Amygdala (tissue), 56 donors: ENCODE results near the gene MED8.

Experiments used
- DNase-seq, 56 donors: peaks; one replicate each; lab custom pipeline; 2025; lab: John Stamatoyannopoulos, UW

The MED8 gene

GRCh38 chr1:43344267-43344850 lies 45.2 kb downstream of the MED8 start:
- no peak for DNase-seq

GRCh38 chr1:43340559-43340958 lies 49.0 kb downstream of the MED8 start:
- no peak for DNase-seq

GRCh38 chr1:43339584-43340232 lies 49.9 kb downstream of the MED8 start:
- no peak for DNase-seq

- no peak for DNase-seq
These were observed 51.6 kb downstream of the MED8 start for GRCh38 chr1:43338001-43338400.

GRCh38 chr1:43337588-43337987 lies 52.0 kb downstream of the MED8 start, which contains the start of gene MPL:
Gene MPL (plus strand): TSS chr1:43337818. CDS start chr1:43337849, 31 bp downstream.
- DNase-seq, result no peak

GRCh38 chr1:43334453-43335205 lies 55.0 kb downstream of the MED8 start:
- no peak for DNase-seq
